Testis (tissue), 2 donors: ENCODE results near the gene SASH3.

ENCODE experiments used
- POLR2A ChIP-seq: fragments of 450-650 bp; IDR thresholded peaks from one replicate; pipeline ENCODE4 v1.6.1; 2017; ENCODE audit warnings: antibody characterized with exemption, mild to moderate bottlenecking, moderate library complexity
- TF ChIP-seq, protein P1 (sequence below), 3 experiments: fragments of 450-650 bp in 2 of 3; fragments of 200-600 bp in 1 of 3; sonication (generic) in 1 of 3; IDR thresholded peaks; one replicate each; pipeline ENCODE4 v1.5.1; 2016 to 2019; ENCODE audit warnings: antibody characterized with exemption in 3 of 3, mild to moderate bottlenecking in 2 of 3, moderate library complexity in 1 of 3

DNA sequence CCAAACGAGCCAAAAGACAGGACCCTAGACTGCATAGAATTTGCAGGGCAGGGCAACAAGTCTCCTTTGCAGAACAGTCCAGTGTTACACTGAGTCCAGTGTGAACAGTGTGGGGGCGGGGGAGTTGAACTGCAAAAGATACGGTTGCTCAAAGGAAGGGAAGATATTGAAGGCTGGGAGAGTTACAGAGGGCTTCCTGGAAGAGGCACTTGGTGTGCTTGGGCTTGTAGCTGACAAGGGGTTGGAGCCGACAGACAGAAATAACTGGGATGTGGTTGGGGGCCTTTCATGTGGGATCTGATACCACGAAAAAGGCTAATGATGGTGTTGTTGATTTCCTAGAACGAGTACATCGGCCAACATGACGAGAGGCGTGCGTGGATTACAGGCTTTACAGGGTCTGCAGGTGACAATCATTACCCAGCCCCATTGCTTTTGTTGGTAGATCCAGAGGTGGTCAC lies 34.9 kb upstream of the SASH3 start:
- TF ChIP-seq, protein P1, sequence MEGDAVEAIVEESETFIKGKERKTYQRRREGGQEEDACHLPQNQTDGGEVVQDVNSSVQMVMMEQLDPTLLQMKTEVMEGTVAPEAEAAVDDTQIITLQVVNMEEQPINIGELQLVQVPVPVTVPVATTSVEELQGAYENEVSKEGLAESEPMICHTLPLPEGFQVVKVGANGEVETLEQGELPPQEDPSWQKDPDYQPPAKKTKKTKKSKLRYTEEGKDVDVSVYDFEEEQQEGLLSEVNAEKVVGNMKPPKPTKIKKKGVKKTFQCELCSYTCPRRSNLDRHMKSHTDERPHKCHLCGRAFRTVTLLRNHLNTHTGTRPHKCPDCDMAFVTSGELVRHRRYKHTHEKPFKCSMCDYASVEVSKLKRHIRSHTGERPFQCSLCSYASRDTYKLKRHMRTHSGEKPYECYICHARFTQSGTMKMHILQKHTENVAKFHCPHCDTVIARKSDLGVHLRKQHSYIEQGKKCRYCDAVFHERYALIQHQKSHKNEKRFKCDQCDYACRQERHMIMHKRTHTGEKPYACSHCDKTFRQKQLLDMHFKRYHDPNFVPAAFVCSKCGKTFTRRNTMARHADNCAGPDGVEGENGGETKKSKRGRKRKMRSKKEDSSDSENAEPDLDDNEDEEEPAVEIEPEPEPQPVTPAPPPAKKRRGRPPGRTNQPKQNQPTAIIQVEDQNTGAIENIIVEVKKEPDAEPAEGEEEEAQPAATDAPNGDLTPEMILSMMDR (IDR thresholded peaks at IDR 0.05), result no peak
- TF ChIP-seq POLR2A, result no peak
